22Rv1 (cell line): ENCODE measurements around the gene PUS10.

Experiments
- ZFX ChIP-seq: fragments of 450-650 bp; IDR thresholded peaks from 2 replicates; pipeline ENCODE4 v1.6.1; 2017; ENCODE audit warnings: antibody characterized with exemption, borderline replicate concordance
- TF ChIP-seq, protein P1 (sequence below): fragments of 450-650 bp; IDR thresholded peaks from 2 replicates; pipeline ENCODE4 v1.5.1; 2017; ENCODE audit warnings: mild to moderate bottlenecking

DNA sequence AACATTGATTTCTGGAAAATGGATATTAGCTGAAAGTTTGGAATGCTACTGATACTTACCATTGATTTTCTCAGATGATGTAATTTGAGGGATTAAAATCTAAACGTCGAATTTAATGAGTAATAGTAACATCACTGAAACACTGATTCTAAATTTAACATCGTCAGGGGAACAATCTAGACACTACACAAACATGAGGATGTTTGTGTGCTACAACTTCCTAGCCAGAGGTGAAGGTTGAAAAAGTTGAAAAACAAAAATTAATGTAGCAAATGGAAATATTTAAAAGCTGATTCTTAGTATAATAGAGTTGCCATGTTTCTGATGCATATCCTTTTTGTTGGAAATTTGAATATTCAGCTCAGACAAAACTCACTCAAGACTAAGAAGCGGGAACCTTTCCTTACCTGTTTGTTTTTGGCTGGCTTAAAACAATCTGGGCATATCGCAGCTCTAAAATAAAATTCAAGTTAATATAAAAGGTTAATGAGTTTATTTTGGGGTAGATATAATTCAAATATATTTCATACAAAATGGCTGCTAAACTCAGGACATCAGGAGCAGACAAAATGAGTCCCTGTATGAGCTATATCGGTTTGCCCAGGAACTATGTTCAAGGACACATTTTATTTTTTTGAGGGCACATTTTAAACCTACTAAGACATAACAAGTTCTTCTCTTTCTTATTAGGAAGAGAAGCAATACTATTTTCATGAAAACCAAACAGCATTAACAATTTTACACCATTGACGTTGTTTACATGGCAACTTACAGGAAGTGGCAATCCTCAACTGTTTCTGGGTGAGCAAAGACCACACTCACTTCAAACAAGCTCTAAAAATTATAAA lies 53.2 kb downstream of the PUS10 start:
- TF ChIP-seq, protein P1, sequence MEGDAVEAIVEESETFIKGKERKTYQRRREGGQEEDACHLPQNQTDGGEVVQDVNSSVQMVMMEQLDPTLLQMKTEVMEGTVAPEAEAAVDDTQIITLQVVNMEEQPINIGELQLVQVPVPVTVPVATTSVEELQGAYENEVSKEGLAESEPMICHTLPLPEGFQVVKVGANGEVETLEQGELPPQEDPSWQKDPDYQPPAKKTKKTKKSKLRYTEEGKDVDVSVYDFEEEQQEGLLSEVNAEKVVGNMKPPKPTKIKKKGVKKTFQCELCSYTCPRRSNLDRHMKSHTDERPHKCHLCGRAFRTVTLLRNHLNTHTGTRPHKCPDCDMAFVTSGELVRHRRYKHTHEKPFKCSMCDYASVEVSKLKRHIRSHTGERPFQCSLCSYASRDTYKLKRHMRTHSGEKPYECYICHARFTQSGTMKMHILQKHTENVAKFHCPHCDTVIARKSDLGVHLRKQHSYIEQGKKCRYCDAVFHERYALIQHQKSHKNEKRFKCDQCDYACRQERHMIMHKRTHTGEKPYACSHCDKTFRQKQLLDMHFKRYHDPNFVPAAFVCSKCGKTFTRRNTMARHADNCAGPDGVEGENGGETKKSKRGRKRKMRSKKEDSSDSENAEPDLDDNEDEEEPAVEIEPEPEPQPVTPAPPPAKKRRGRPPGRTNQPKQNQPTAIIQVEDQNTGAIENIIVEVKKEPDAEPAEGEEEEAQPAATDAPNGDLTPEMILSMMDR, result no peak
- TF ChIP-seq ZFX, result no peak
